Left lung (tissue), 10 donors: ENCODE data around the gene HOTAIR. TPM values are rescaled to one million over a fixed set of nuclear protein-coding genes. Genes with fewer than 3 reads are reported as not detected.

Experiments
- ATAC-seq: fragments of 200-7000 bp; cut with Tn5 transposase; one replicate; pipeline ENCODE4 v1.9.1; 2020; ENCODE audit warnings: moderate library complexity
- DNase-seq, 4 donors: peaks; one replicate each; pipeline ENCODE4 v3.0.0-alpha.2; 2013 to 2020
- H3K27ac ChIP-seq, 2 donors: fragments of 200-600 bp; sonication (generic) in 1 of 2; one replicate each; pipeline versions ENCODE4 v1.5.0 to v1.8.0; 2020 to 2021
- H3K27me3 ChIP-seq, 2 donors: fragments of 200-600 bp; sonication (generic) in 1 of 2; one replicate each; pipeline versions ENCODE4 v1.5.0 to v1.8.0; 2020 to 2021
- H3K36me3 ChIP-seq, 2 donors: fragments of 200-600 bp; sonication (generic) in 1 of 2; one replicate each; pipeline versions ENCODE4 v1.5.0 to v1.8.0; 2020 to 2021
- H3K4me1 ChIP-seq, 2 donors: fragments of 200-600 bp; one replicate each; pipeline ENCODE4 v1.8.0; 2021
- H3K4me3 ChIP-seq, 2 donors: fragments of 200-600 bp; sonication (generic) in 1 of 2; one replicate each; pipeline versions ENCODE4 v1.5.0 to v1.8.0; 2020 to 2021; ENCODE audit warnings: mild to moderate bottlenecking in 1 of 2
- H3K9me3 ChIP-seq, 2 donors: fragments of 200-600 bp; sonication (generic) in 1 of 2; one replicate each; pipeline versions ENCODE4 v1.5.0 to v1.8.0; 2020 to 2021
- intact Hi-C, 2 donors: fragments of 100-400 bp; cut with DNase I; formaldehyde crosslinking; loops; one replicate each; pipeline versions ENCODE4 v1.11.2 to v1.14.2; 2022
- polyA plus RNA-seq, 6 donors: library from polyadenylated mRNA; unstranded; fragments of 120-200 nt; gene quantifications; one replicate each; pipeline ENCODE4 v1.2.1, GENCODE V29; 2013; ENCODE audit not compliant: insufficient read length in 6 of 6
- total RNA-seq, 2 donors: library from RNA; stranded (reverse); fragmentation: NEBNext Ultra II Directional; extraction: Animal tissue kit (Norgen Biotek cat#: 25700); gene quantifications; one replicate each; pipeline ENCODE4 v1.2.1, GENCODE V29; 2021
- TF ChIP-seq, protein P1 (sequence below), 2 donors: fragments of 200-600 bp; sonication (generic) in 1 of 2; IDR thresholded peaks; one replicate each; pipeline versions ENCODE4 v1.5.0 to v1.8.0; 2021; ENCODE audit warnings: antibody characterized with exemption in 2 of 2
- donor health status: DM: no; HTN: yes; CAD: no.
- donor health status: DM: no; HTN: no; CAD: no.

Gene HOTAIR
- total and polyA plus RNA-seq, 8 donors: not detected

- H3K27ac ChIP-seq: no peak overlapping the region
- intact Hi-C loops: no loop called here
- TF ChIP-seq, protein P1, sequence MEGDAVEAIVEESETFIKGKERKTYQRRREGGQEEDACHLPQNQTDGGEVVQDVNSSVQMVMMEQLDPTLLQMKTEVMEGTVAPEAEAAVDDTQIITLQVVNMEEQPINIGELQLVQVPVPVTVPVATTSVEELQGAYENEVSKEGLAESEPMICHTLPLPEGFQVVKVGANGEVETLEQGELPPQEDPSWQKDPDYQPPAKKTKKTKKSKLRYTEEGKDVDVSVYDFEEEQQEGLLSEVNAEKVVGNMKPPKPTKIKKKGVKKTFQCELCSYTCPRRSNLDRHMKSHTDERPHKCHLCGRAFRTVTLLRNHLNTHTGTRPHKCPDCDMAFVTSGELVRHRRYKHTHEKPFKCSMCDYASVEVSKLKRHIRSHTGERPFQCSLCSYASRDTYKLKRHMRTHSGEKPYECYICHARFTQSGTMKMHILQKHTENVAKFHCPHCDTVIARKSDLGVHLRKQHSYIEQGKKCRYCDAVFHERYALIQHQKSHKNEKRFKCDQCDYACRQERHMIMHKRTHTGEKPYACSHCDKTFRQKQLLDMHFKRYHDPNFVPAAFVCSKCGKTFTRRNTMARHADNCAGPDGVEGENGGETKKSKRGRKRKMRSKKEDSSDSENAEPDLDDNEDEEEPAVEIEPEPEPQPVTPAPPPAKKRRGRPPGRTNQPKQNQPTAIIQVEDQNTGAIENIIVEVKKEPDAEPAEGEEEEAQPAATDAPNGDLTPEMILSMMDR (IDR thresholded peaks at IDR 0.05): no peak
- peaks cover 88 to 100% of the 10 kb centered on the region in 2 donors for H3K27me3 ChIP-seq
- ATAC-seq (no peak), DNase-seq (peak in 1 of 4 donors; percentile 7)
- H3K4me3 ChIP-seq: no peak overlapping the region
- H3K9me3 ChIP-seq: no peaks in the 10 kb centered on the region
- no peaks in the 10 kb centered on the region for H3K36me3 ChIP-seq
- peaks cover 0 to 25% of the 10 kb centered on the region in 2 donors for H3K4me1 ChIP-seq
These were observed 40.5 kb upstream of the HOTAIR start for GRCh38 chr12:54015018-54015931.

DNA sequence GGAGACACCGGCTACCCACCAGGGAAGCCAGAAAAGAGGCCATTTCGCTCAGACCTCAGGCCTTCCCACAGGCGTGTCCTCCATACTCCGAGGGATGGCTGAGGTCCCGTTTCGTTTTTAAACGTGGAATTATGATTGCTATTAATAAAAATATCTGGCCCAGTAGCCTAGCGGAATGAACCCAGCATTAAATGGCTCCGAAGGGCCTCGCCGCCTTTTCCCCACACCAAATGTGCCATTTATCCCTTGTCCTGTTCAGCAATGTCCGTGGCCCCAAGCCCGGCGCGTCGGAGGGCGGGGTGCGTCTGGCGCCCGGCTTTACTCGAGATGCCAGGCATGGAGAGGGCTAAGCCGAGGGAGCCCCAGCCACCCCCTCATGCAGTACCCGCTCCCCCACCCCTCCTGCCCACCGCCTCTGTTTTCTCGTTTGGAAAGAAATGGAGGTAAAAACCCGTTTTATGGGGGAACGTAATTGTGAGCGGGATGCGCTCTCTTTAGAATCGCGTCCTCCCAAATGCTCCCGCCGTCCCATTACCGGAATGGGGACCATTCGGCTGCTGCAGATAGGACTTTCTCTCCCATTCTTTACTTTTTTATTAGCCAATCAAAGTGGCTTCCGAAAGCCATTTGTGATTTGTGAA, 39.7 kb upstream of the HOTAIR start:
- H3K27me3 ChIP-seq: peaks cover 91 to 100% of the 10 kb centered on the region in 2 donors
- peak in 1 of 4 donors; percentile 53 for DNase-seq
- no peak overlapping the region for H3K27ac ChIP-seq
- H3K9me3 ChIP-seq: no peaks in the 10 kb centered on the region
- no peaks in the 10 kb centered on the region for H3K36me3 ChIP-seq
- H3K4me3 ChIP-seq: no peak overlapping the region
- TF ChIP-seq, protein P1 (IDR thresholded peaks at IDR 0.05): no peak
- intact Hi-C loops: loop anchor here in 1 of 2 donors (5.0 kb wide), 1 partner anchor 178 kb away; no protein-coding TSS in a partner anchor
- no peak for ATAC-seq
- peaks cover 0 to 28% of the 10 kb centered on the region in 2 donors for H3K4me1 ChIP-seq

DNA sequence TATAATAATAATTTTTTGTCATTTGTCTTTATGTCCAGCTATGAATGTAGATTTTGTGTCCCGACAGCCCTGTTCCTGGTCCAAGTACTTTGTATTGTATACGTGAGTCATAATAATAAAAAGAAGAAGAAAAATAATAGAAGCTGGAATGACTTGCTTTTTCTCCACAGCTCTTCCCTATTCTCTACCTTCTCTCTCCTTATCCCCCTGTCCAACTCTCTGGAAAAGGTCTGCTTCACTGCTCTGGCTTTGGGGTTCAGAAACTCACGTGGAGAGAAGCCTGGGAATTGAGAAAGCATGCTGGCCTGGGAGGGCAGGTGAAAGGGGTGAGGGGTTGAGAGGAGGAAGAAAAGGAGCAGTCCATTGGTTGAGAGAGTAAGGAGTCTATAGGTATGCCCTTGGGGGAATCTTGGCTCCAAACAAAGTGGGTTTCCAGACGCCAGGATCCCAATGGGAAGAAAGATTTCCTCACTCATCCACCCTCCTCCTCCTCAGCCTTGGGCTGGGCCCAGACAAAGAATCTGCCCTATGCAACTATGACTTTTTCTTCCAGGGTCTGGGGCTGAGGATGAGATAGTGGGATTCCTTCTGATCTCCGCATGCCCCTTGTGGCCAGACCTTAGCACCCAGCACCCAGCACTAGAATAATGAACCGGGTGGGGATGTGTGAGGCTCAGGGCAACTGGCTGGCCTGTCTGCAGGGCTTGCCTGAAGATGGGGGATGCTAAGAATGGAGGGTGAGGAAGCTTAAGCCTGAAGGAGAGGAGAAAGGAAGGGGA, 38.1 kb upstream of the HOTAIR start:
- Histone ChIP-seq H3K27ac (no peak overlapping the region), H3K4me3 (no peak overlapping the region), H3K4me1 (peaks cover 0 to 23% of the 10 kb centered on the region in 2 donors), H3K27me3 (peaks cover 89 to 98% of the 10 kb centered on the region in 2 donors), H3K9me3 (no peaks in the 10 kb centered on the region), H3K36me3 (no peaks in the 10 kb centered on the region)
- TF ChIP-seq, protein P1 (IDR thresholded peaks at IDR 0.05): no peak
- intact Hi-C loops: loop anchor here in 1 of 2 donors (5.0 kb wide), 1 partner anchor 179 kb away; no protein-coding TSS in a partner anchor
- DNase-seq (no peak), ATAC-seq (no peak)

DNA sequence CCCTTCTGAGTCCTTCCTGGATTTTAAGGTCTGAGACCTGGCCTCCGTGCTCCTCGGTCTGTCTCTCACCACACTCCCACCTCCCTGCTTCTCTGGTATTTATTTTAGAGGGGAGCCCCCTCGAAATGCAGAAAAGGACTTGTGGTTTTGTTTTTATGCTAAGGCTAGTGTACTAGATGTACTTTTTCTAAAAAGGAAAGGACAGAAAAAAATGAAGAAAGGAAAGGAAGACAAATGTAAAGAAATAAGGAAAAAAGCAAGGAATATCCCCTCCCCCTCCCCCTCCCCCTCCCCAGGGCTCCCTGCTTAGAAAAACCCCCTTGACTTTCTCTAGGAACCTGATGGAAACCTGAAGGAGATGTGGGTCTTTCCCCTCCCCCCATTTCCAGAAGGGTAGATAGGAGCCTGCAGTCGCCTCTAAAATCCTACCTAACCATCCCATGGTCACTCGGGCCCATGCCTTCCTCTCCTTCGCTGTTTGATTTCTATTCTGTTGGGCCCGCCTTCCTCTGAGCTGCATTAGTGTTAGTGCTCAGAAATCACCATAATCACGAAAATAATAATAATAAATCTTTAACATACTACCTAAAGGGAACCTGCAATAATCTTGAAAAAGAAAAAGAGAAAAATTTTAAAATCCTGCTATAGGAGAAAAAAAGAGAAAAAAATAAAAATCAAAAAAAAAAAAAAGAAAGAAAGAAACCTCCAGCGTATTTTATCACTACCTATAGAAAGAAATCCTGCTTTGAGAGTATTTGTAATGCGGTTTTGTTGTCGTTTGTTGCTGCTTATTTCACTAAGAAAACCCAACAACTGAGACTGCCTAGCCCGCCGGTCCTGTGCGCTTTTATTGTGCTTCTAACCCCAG, 37.1 kb upstream of the HOTAIR start:
- no peak for ATAC-seq
- peaks cover 91 to 98% of the 10 kb centered on the region in 2 donors for H3K27me3 ChIP-seq

More for the DNA sequence above, 37.1 kb upstream of the HOTAIR start:
- peaks cover 0 to 19% of the 10 kb centered on the region in 2 donors for H3K4me1 ChIP-seq
- intact Hi-C loops: loop anchor here in 1 of 2 donors (5.0 kb wide), 1 partner anchor 180 kb away; no protein-coding TSS in a partner anchor
- DNase-seq: no peak
- TF ChIP-seq, protein P1 (IDR thresholded peaks at IDR 0.05): no peak
- no peaks in the 10 kb centered on the region for H3K36me3 ChIP-seq
- H3K9me3 ChIP-seq: no peaks in the 10 kb centered on the region
- no peak overlapping the region for H3K4me3 ChIP-seq
- H3K27ac ChIP-seq: no peak overlapping the region
